SW 1271 (cell line): Measurements from ENCODE around the gene ERP44.
"Not testable (repeated sequence)": the region's sequence is repeated elsewhere in the genome, so short reads cannot be mapped to it uniquely, and the experiment has no call there.

Source experiments
- DNase-seq, 2 experiments: peaks; one replicate each; lab custom pipeline; 2025; lab: John Stamatoyannopoulos, UW

ERP44 gene

GRCh38 chr9:100100146-100100667 lies 1.4 kb upstream of the ERP44 start:
- DNase-seq: no peak

- no peak for DNase-seq
Measured at GRCh38 chr9:100099722-100100042, 882 bp upstream of the ERP44 start.

DNA sequence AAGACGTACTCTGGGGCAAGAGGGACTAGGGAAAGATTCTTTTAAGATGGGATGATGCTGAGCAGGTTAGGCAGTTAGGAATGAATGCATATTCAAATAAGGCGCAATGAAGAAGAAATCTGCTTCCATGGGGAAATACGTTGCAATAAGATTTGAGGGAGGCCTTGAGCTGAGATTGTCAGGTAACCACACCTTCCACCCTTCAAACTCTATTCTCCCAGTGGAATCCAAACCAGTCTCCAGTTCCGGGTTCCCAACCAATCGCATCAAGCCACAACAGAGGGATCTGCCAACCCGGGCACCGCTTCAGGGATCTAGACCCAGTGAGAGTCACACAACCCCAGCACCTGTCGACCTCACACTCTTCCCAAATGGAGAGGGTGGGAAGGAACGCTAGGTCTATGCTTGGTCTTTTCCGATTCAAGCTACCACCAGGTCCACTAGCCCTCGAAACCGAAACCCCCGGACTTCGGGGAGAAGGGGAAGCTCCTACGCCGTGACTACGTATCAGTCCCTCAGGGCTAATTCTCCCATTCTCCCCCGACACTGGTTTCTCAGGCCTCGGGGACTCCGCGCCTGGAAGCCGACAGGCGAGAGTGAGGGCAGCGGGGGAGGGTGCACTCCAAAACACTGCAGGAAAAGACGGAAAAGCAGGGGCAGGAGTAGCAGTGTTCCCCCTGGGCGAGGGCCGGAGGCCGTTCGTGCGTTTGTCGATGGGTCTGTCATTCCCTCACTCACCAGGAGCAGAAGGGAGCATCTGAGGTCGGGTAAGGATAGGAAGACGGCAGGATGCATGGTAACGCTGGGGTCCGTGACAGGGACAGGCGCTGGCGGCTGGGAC lies 534 bp downstream of the ERP44 start:
- DNase-seq: peak; percentile 22 to 62

DNA sequence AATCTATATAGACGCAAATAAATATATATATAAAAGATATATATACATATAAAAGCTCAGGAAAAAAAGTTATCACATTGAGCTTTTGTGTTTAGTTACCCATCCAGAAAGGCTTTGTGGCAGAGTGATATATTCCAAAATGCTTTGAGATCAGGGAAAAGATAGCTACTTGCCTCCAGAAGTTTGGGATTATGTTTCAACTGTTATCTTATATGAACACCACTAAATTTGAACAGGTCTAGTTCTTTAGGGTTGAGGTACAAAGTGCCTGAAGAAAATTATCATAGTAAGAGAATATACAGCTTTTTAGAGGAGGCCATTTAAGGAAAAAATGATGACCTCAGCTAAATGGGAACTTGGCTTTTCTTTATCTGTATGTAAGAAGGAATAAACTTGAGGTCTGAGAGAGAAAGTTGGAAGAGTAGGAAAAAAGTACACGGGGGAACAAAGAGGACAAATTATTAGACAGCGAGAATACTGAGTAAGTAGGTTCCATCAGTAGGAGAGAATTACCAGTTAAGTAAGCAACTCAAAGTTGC lies 2.4 kb downstream of the ERP44 start:
- DNase-seq: no peak

GRCh38 chr9:100094411-100094810 lies 4.4 kb downstream of the ERP44 start:
- not testable (repeated sequence) for DNase-seq

DNA sequence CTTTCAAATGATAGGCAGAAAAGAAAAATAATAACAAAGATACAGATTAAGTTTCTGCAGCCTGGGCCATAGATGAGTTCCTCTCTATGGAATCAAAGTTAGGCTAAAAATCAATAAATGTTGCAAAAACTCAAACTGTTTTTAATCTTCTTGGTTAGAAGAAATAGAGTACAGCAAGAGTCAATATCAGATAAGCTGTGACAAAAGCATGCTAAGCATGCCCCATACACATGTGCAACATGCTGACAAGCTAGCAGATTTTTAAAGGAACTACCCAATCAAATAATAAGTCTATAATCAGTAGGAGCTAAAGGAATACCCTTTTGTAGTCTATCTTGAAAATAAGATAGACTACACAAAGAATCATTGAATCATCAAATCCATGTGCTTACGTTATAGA lies 6.7 kb downstream of the ERP44 start:
- no peak for DNase-seq

- DNase-seq: no peak
Measured at GRCh38 chr9:100091650-100092049, 7.2 kb downstream of the ERP44 start.

DNA sequence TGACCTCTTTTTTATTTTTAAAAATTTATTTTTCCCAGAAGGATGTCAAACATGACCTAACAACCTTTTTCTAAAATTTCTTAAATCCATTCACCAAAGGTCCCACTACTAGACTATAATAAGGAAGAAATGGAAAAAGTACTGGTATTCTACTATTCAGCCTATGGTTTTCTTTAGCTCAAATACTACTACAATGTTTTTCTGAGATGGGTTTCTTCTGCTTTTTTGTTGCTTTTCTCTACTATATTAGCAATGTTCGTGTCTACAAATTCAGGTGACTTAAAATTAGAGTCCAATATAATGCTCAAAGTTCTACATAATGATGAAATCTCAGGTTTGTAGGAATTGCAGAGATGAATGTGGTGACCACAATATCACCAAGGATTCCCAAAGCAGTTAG lies 7.9 kb downstream of the ERP44 start:
- no peak for DNase-seq

DNA sequence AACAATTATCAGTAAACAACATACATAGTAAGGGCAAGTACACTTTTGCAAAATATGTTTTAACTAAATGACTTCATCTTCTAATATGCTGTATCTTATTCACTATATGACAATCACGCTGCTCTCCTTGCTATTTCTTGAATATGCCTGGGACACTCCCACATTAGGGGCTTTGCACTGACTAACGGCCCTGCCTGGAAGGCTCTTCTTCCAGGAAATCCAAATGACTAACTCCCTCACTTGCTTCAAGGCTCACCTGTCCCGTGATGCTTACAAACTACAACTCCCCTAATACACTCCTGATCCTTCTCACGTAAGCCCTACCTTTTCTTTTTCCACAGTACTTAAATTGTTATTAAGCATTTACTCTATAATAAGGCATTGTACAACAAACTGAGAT lies 10.6 kb downstream of the ERP44 start:
- DNase-seq: no peak

DNA sequence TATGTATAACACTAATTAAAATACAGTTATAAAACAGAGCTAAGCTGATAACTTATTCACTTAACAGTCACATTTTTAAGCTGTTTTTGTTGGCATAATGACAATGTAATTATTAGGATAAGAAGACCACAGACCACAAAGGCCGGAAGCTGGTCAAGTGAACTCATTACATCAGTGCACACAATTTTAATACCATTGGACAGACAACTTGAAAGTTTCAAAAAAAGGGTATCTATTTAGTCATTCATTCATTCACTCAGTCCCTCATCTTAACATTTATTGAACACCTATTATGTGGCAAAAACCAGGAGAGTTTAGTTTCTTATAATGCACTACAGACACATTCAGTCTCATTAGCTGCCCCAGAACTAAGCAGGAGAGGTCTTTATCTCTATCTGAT lies 11.6 kb downstream of the ERP44 start:
- no peak for DNase-seq

- no peak for DNase-seq
Measured at GRCh38 chr9:100086097-100086635, 12.6 kb downstream of the ERP44 start.

GRCh38 chr9:100084734-100085133 lies 14.1 kb downstream of the ERP44 start:
- DNase-seq: no peak

- no peak for DNase-seq
Measured at GRCh38 chr9:100084128-100084453, 14.7 kb downstream of the ERP44 start.

GRCh38 chr9:100083448-100084127 lies 15.2 kb downstream of the ERP44 start:
- DNase-seq: no peak

- DNase-seq: no peak
Measured at GRCh38 chr9:100082782-100083181, 16.0 kb downstream of the ERP44 start.

DNA sequence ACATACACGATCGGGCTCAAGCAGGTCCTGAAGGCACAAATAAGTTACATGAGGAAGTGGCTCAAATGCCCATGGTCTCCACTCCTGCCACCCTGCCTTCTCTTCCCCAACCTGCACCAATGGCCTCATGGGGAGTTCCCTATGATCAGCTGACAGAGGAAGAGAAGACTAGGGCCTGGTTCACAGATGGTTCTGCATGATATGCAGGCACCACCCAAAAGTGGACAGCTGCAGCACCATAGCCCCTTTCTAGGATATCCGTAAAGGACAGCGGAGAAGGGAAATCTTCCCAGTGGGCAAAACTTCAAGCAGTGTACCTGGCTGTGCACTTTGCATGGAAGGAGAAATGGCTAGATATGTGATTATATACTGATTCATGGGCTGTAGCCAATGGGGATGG lies 22.5 kb downstream of the ERP44 start:
- not testable (repeated sequence) for DNase-seq

- no peak for DNase-seq
Measured at GRCh38 chr9:100074989-100075388, 23.8 kb downstream of the ERP44 start.

DNA sequence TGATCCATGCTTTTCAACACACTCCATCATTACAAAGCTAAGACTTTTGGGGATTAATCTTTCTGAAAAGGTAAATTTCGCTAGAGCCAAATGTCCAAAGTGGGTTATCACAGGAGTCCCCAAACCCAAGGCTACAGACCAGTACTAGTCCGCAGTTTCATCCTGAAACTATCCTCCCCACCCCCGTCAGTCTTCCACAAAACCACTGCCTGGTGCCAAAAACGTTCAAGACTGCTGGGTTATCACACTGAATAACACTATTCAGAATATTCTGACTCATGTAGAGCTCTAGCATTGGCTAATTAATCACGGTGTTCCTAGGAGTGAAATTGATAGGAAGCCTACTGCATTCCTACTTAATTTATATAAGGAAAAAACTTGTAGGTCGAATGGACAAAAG lies 24.7 kb downstream of the ERP44 start:
- DNase-seq: no peak

DNA sequence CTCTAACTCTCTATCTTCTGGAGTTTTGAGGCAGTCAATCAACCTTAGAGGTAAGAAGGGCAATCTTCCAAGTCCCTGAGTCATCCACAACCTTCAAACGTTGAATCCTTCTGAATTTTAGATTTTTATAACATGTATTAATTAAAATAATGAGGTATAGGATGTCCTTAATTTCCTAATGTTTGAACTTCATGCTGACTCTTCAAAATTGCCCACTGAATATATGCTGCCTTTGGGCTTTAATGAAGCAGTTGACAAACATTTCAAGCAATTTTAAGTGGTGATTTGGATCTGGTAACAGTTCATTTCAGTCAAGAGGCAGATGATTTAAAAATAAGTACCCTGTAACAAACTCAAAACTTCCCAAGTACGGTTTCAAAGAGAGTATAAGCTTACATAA lies 26.0 kb downstream of the ERP44 start:
- no peak for DNase-seq

- DNase-seq: no peak
Measured at GRCh38 chr9:100071271-100071670, 27.5 kb downstream of the ERP44 start.

- no peak for DNase-seq
Measured at GRCh38 chr9:100070104-100071041, 28.4 kb downstream of the ERP44 start.

DNA sequence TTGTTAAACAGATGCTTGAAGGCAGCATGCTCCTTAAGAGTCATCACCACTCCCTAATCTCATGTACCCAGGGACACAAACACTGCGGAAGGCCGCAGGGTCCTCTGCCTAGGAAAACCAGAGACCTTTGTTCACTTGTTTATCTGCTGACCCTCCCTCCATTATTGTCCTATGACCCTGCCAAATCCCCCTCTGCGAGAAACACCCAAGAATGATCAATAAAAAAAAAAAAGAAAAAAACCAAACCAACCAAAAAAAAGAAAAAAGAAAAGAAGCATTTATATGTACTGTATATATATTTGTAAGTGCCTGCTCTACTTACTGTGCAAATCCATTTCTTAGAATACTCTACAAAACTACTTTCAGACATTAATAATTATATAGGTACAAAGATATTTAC lies 29.7 kb downstream of the ERP44 start:
- not testable (repeated sequence) for DNase-seq
